HepG2 (cell line): ENCODE results near the gene IWS1. TPM values are rescaled to one million over a fixed set of nuclear protein-coding genes. Genes with fewer than 3 reads are reported as not detected.

Experiments
- AHDC1 ChIP-seq: sonication (generic); formaldehyde crosslinking; IDR thresholded peaks from 2 replicates; pipeline ENCODE4 v1.5.1; 2020; ENCODE audit warnings: mild to moderate bottlenecking, missing genetic modification reagents, borderline replicate concordance
- ATRX ChIP-seq: sonication (generic); formaldehyde crosslinking; IDR thresholded peaks from 2 replicates; pipeline ENCODE4 v1.4.0; 2020; ENCODE audit warnings: missing genetic modification reagents, borderline replicate concordance
- KAT7 ChIP-seq: IDR thresholded peaks from 2 replicates; pipeline ENCODE4 v1.6.1; 2018; ENCODE audit warnings: borderline replicate concordance, missing compliant biosample characterization
- MZF1 ChIP-seq: sonication (generic); formaldehyde crosslinking; IDR thresholded peaks from 2 replicates; pipeline ENCODE4 v1.8.1; 2023; ENCODE audit warnings: mild to moderate bottlenecking, missing genetic modification reagents, borderline replicate concordance
- SAP130 ChIP-seq: IDR thresholded peaks from 2 replicates; pipeline ENCODE4 v1.6.1; 2016; ENCODE audit warnings: low read depth
- SNAPC4 ChIP-seq: sonication (generic); formaldehyde crosslinking; IDR thresholded peaks from 2 replicates; pipeline ENCODE4 v1.4.0; 2020; ENCODE audit warnings: mild to moderate bottlenecking, missing genetic modification reagents
- SP5 ChIP-seq: IDR thresholded peaks from 2 replicates; pipeline ENCODE4 v1.6.1; 2016; ENCODE audit warnings: low read depth, borderline replicate concordance
- SYNCRIP ChIP-seq: fragments of 200-400 bp; formaldehyde crosslinking; IDR thresholded peaks from 2 replicates; pipeline ENCODE4 v1.6.1; 2018; ENCODE audit warnings: mild to moderate bottlenecking, low read depth, low read length; ENCODE audit not compliant: insufficient read depth
- ZNF260 ChIP-seq: sonication (generic); formaldehyde crosslinking; IDR thresholded peaks from 2 replicates; pipeline ENCODE4 v1.4.0; 2020; ENCODE audit warnings: missing genetic modification reagents, low read depth, mild to moderate bottlenecking, borderline replicate concordance
- ZNF34 ChIP-seq: sonication (generic); formaldehyde crosslinking; IDR thresholded peaks from 2 replicates; pipeline ENCODE4 v1.4.0; 2020; ENCODE audit warnings: mild to moderate bottlenecking, missing genetic modification reagents, borderline replicate concordance
- ZNF510 ChIP-seq: sonication (generic); formaldehyde crosslinking; IDR thresholded peaks from 2 replicates; pipeline ENCODE4 v1.4.0; 2020; ENCODE audit warnings: low read depth, mild to moderate bottlenecking, missing genetic modification reagents
- ZNF513 ChIP-seq: sonication (generic); formaldehyde crosslinking; conservative IDR thresholded peaks from 2 replicates; pipeline ENCODE4 v1.5.0; 2020; ENCODE audit warnings: missing genetic modification reagents
- ZNF704 ChIP-seq: sonication (generic); formaldehyde crosslinking; IDR thresholded peaks from 2 replicates; pipeline ENCODE4 v1.8.1; 2023; ENCODE audit warnings: mild to moderate bottlenecking, inconsistent platforms, moderate library complexity, missing genetic modification reagents, borderline replicate concordance
- ZNF792 ChIP-seq: IDR thresholded peaks from 2 replicates; pipeline ENCODE4 v1.6.1; 2016
- polyA plus RNA-seq, 8 experiments: library from polyadenylated mRNA; depleted of rRNA in 3 of 8; stranded (reverse) in 7 of 8; unstranded in 1 of 8; fragments of >200 nt; fragmentation: Illumina TruSeq in 4 of 8; extraction: Trizol in 4 of 8; gene quantifications; 2 replicates each; pipeline versions ENCODE4 v1.2.1 to v1.2.3, GENCODE V29; 2011 to 2016; ENCODE audit warnings: low read depth in 4 of 8, missing spikeins in 1 of 8, mixed read lengths in 1 of 8; ENCODE audit not compliant: insufficient read depth in 1 of 8
- total RNA-seq, 5 experiments: library from RNA; depleted of rRNA; stranded (reverse); fragments of >200 nt; fragmentation: Illumina TruSeq; extraction: Trizol; gene quantifications; 2 replicates each; pipeline ENCODE4 v1.2.3, GENCODE V29; 2016; ENCODE audit warnings: low read depth in 1 of 5

IWS1 gene
- total and polyA plus RNA-seq, 2 of the 13 experiments (the other 11 are each of a cell fraction or from before 2014, with no cell fraction given), result 28.9 to 62.3 TPM

GRCh38 chr2:127526132-127527000, at the start of gene IWS1 (continued):
- no peak for TF ChIP-seq AHDC1 (CRISPR knock-in tag)
- TF ChIP-seq ZNF513 (CRISPR knock-in tag), result no peak
- TF ChIP-seq SNAPC4 (CRISPR knock-in tag), result peak; percentile 82
- TF ChIP-seq ZNF510 (CRISPR knock-in tag), result peak; percentile 41; the same call in 1 of the 2 replicates
- TF ChIP-seq SYNCRIP, result no peak
- 0 out of 2 replicates have a peak, but pooled peaks have one; percentile 43 for TF ChIP-seq ZNF792 (CRISPR knock-in tag)
- TF ChIP-seq ZNF260 (CRISPR knock-in tag), result no peak
- TF ChIP-seq ZNF704 (CRISPR knock-in tag), result no peak
- TF ChIP-seq ZNF34 (CRISPR knock-in tag), result no peak
- no peak for TF ChIP-seq ATRX (CRISPR knock-in tag)
- TF ChIP-seq KAT7 (CRISPR knock-in tag), result peak; percentile 75; the same call in 1 of the 2 replicates
- peak; percentile 53; the same call in 1 of the 2 replicates for TF ChIP-seq SP5 (CRISPR knock-in tag)
- TF ChIP-seq MZF1 (CRISPR knock-in tag), result 0 out of 2 replicates have a peak, but pooled peaks have one; percentile 25
- TF ChIP-seq SAP130 (CRISPR knock-in tag), result peak; percentile 86
